ENCODE results near the gene SYNE2.

DNA sequence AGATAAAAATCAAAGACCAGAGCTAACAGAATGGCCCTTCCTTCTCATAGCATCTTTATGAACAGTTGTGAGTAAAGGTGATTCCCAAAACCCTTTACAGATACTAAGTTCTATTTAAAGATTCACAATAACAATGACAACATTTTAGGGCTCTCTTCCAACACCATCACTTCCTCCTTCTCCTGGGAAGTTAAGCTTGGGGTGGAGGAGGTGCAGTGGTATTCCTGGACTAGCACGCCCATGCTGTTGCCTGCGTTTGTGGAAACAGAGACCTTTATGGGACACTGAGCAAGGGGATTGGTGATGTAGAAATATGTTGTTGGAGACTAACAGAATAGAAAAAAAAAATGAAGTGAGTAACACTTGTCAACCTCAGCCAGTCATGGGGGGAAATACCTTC, 22.5 kb downstream of the SYNE2 start:
- TF ChIP-seq ZBTB7A (IDR thresholded peaks at IDR 0.05; ENCODE audit: low read depth), result no peak
- no peak for TF ChIP-seq EP300 (IDR thresholded peaks at IDR 0.05; ENCODE audit: borderline replicate concordance)
- TF ChIP-seq MAX (IDR thresholded peaks at IDR 0.05), result no peak
- TF ChIP-seq TEAD4 (IDR thresholded peaks at IDR 0.05), result no peak
- no peak for TF ChIP-seq TCF12 (IDR thresholded peaks at IDR 0.05; ENCODE audit: low read depth)
- TF ChIP-seq RAD21 (IDR thresholded peaks at IDR 0.05; ENCODE audit: low read depth), result no peak
- TF ChIP-seq CEBPB (IDR thresholded peaks at IDR 0.05), result no peak
- no peak for TF ChIP-seq CREB1 (IDR thresholded peaks at IDR 0.05; ENCODE audit: low read depth)
- no peak for TF ChIP-seq YY1 (IDR thresholded peaks at IDR 0.05; ENCODE audit: low read depth)

Measured in Ishikawa (cell line).